RCC 7860 (cell line): ENCODE data around the gene S100A10.
A peak's percentile ranks its signal among the peaks of the same experiment; 100 is the strongest.

Experiments used
- DNase-seq: peaks from one replicate; pipeline ENCODE4 v3.0.0-alpha.2; 2015; ENCODE audit warnings: low spot score
- FAIRE-seq: peaks from 2 replicates; lab custom pipeline; 2012; peaks lifted over from hg19 to GRCh38; lab: Jason Lieb, UNC

Gene S100A10

GRCh38 chr1:151968058-151968457 is 25.6 kb downstream of the S100A10 start:
- FAIRE-seq (no peak), DNase-seq (no peak)

- DNase-seq (no peak), FAIRE-seq (no peak)
Measured at GRCh38 chr1:151967091-151967490, 26.6 kb downstream of the S100A10 start.

- DNase-seq (no peak), FAIRE-seq (no peak)
Measured at GRCh38 chr1:151966061-151966460, 27.6 kb downstream of the S100A10 start.

GRCh38 chr1:151964510-151964909 is 29.1 kb downstream of the S100A10 start:
- FAIRE-seq, result no peak
- DNase-seq, result no peak

- DNase-seq (no peak), FAIRE-seq (no peak)
Measured at GRCh38 chr1:151963288-151963687, 30.4 kb downstream of the S100A10 start.

GRCh38 chr1:151961833-151962232 is 31.8 kb downstream of the S100A10 start:
- DNase-seq (no peak), FAIRE-seq (no peak)

- FAIRE-seq (no peak), DNase-seq (no peak)
Measured at GRCh38 chr1:151960780-151961513, 32.7 kb downstream of the S100A10 start.

GRCh38 chr1:151958959-151959358 is 34.7 kb downstream of the S100A10 start:
- no peak for DNase-seq
- FAIRE-seq, result no peak

GRCh38 chr1:151956957-151957497 is 36.6 kb downstream of the S100A10 start:
- DNase-seq, result no peak
- FAIRE-seq, result no peak

GRCh38 chr1:151953409-151954094 is 40.1 kb downstream of the S100A10 start:
- FAIRE-seq (no peak), DNase-seq (no peak)

- FAIRE-seq, result no peak
- DNase-seq, result no peak
Measured at GRCh38 chr1:151952811-151953210, 40.8 kb downstream of the S100A10 start.

GRCh38 chr1:151949371-151950193 is 44.1 kb downstream of the S100A10 start:
- DNase-seq (no peak), FAIRE-seq (no peak)

GRCh38 chr1:151948506-151948905 is 45.2 kb downstream of the S100A10 start:
- FAIRE-seq (no peak), DNase-seq (no peak)

- DNase-seq, result no peak
- no peak for FAIRE-seq
Measured at GRCh38 chr1:151947140-151947539, 46.5 kb downstream of the S100A10 start.

GRCh38 chr1:151945725-151946722 is 47.6 kb downstream of the S100A10 start:
- DNase-seq (peak; percentile 93), FAIRE-seq (no peak)

- DNase-seq, result no peak
- FAIRE-seq, result no peak
Measured at GRCh38 chr1:151944857-151945575, 48.6 kb downstream of the S100A10 start.

GRCh38 chr1:151944126-151944856 is 49.4 kb downstream of the S100A10 start:
- FAIRE-seq, result no peak
- DNase-seq, result peak; percentile 28

GRCh38 chr1:151943591-151943990 is 50.1 kb downstream of the S100A10 start:
- peak; percentile 55 for DNase-seq
- no peak for FAIRE-seq

GRCh38 chr1:151942882-151943281 is 50.8 kb downstream of the S100A10 start:
- FAIRE-seq (peak; percentile 88), DNase-seq (peak; percentile 97)
